Activated CD4-positive, alpha-beta T cell treated with anti-CD3 and anti-CD28 coated beads, Interleukin-2, Interleukin-6, amounts not matched to agents 100 ng/mL and 50 ng/mL, durations not matched to agents 16 hours and 8 hours (primary cell): Measurements from ENCODE around the gene ACTN4.

Experiments
- DNase-seq: peaks from one replicate; pipeline ENCODE4 v3.0.0-alpha.2; 2020

The ACTN4 gene

GRCh38 chr19:38662537-38663155, 15.2 kb downstream of the ACTN4 start:
- no peak for DNase-seq

- DNase-seq: no peak
These were observed 15.8 kb downstream of the ACTN4 start for GRCh38 chr19:38663156-38663651.

GRCh38 chr19:38663957-38664502, 16.6 kb downstream of the ACTN4 start:
- DNase-seq: no peak

GRCh38 chr19:38664503-38665211, 17.2 kb downstream of the ACTN4 start:
- no peak for DNase-seq

- DNase-seq: no peak
These were observed 17.9 kb downstream of the ACTN4 start for GRCh38 chr19:38665219-38665931.

GRCh38 chr19:38665950-38666662, 18.7 kb downstream of the ACTN4 start:
- DNase-seq: no peak

GRCh38 chr19:38666663-38667511, 19.4 kb downstream of the ACTN4 start:
- DNase-seq: peak; percentile 75

GRCh38 chr19:38667661-38668171, 20.3 kb downstream of the ACTN4 start:
- DNase-seq: no peak

- peak; percentile 71 for DNase-seq
These were observed 22.1 kb downstream of the ACTN4 start for GRCh38 chr19:38669552-38669951.

GRCh38 chr19:38670921-38671398, 23.5 kb downstream of the ACTN4 start:
- DNase-seq: no peak

- DNase-seq: no peak
These were observed 24.2 kb downstream of the ACTN4 start for GRCh38 chr19:38671654-38672053.

GRCh38 chr19:38673030-38673429, 25.6 kb downstream of the ACTN4 start:
- DNase-seq: no peak

- DNase-seq: no peak
These were observed 27.1 kb downstream of the ACTN4 start for GRCh38 chr19:38674388-38675171.

GRCh38 chr19:38675611-38676010, 28.2 kb downstream of the ACTN4 start:
- DNase-seq: peak; percentile 44

- DNase-seq: peak; percentile 48
These were observed 28.8 kb downstream of the ACTN4 start for GRCh38 chr19:38676023-38676877.

GRCh38 chr19:38676878-38677646, 29.6 kb downstream of the ACTN4 start:
- DNase-seq: no peak

GRCh38 chr19:38678217-38678890, 30.9 kb downstream of the ACTN4 start:
- no peak for DNase-seq

- no peak for DNase-seq
These were observed 31.5 kb downstream of the ACTN4 start for GRCh38 chr19:38678891-38679494.
